Lung (tissue), 12 donors: ENCODE results near the gene CENPO. TPM values are rescaled to one million over a fixed set of nuclear protein-coding genes. Genes with fewer than 3 reads are reported as not detected.

Experiments
- ATAC-seq: fragments of 200-7000 bp; cut with Tn5 transposase; one replicate; pipeline ENCODE4 v1.9.1; 2020; ENCODE audit warnings: moderate number of reproducible peaks; ENCODE audit not compliant: insufficient read depth, low FRiP score
- DNase-seq, 3 donors: peaks; one replicate each; pipeline ENCODE4 v3.0.0-alpha.2; 2013 to 2017
- H3K27ac ChIP-seq, 2 donors: one replicate each; pipeline ENCODE4 v1.5.1; 2013; ENCODE audit warnings: mild to moderate bottlenecking in 2 of 2, moderate library complexity in 2 of 2, control low read depth in 1 of 2, inconsistent platforms in 1 of 2, low read depth in 1 of 2, low read length in 1 of 2
- H3K27me3 ChIP-seq, 3 donors: one replicate each; pipeline ENCODE4 v1.5.1; 2013; ENCODE audit warnings: low read length in 2 of 3; ENCODE audit not compliant: control insufficient read depth in 3 of 3, insufficient read depth in 3 of 3
- H3K36me3 ChIP-seq, 4 donors: one replicate each; pipeline ENCODE4 v1.5.1; 2013; ENCODE audit warnings: low read length in 4 of 4, mild to moderate bottlenecking in 1 of 4, moderate library complexity in 1 of 4; ENCODE audit not compliant: control insufficient read depth in 4 of 4, insufficient read depth in 4 of 4
- H3K4me1 ChIP-seq, 5 donors: one replicate each; pipeline ENCODE4 v1.5.1; 2013; ENCODE audit warnings: low read length in 5 of 5, mild to moderate bottlenecking in 2 of 5, moderate library complexity in 1 of 5; ENCODE audit not compliant: control insufficient read depth in 5 of 5, insufficient read depth in 5 of 5
- H3K4me3 ChIP-seq: one replicate; pipeline ENCODE4 v1.5.1; 2013; ENCODE audit warnings: mild to moderate bottlenecking, control low read depth, moderate library complexity
- H3K9ac ChIP-seq, 2 donors: one replicate each; pipeline ENCODE4 v1.5.1; 2013; ENCODE audit warnings: low read length in 2 of 2, control low read depth in 1 of 2; ENCODE audit not compliant: insufficient read depth in 1 of 2
- H3K9me3 ChIP-seq, 4 donors: one replicate each; pipeline ENCODE4 v1.5.1; 2013; ENCODE audit warnings: low read length in 3 of 4, mild to moderate bottlenecking in 1 of 4, moderate library complexity in 1 of 4; ENCODE audit not compliant: control insufficient read depth in 4 of 4, insufficient read depth in 3 of 4
- WGBS, 2 donors: extraction: QIAGEN DNeasy Blood & Tissue Kit; methylation state at CpG; one replicate each; pipeline ENCODE4 v1.1.7; 2013; 5-methylcytosine and 5-hydroxymethylcytosine counted together
- polyA plus RNA-seq, 2 donors: library from polyadenylated mRNA; stranded (reverse); fragments of 200-250 nt; gene quantifications; one replicate each; pipeline ENCODE4 v1.2.1, GENCODE V29; 2013
- total RNA-seq, 2 donors: library from RNA; depleted of rRNA in 1 of 2; stranded (reverse); fragments of >200 nt in 1 of 2; gene quantifications; one replicate each; pipeline ENCODE4 v1.2.1, GENCODE V29; 2014 to 2021
- TF ChIP-seq, protein P1 (sequence below): IDR thresholded peaks from 2 replicates; pipeline ENCODE4 v1.5.1; 2012; ENCODE audit warnings: mild to moderate bottlenecking; ENCODE audit errors: control extremely low read depth, extremely low read depth
- donor health status: control.
- donor health status: control.
- donor health status: Bipolar disorder and iron deficiency.
- donor health status: healthy.
- donor health status: DM: yes; HTN: yes; CAD: no.

The CENPO gene
- total and polyA plus RNA-seq, 4 donors = 3.5 to 9.6 (median 5.9) TPM

DNA sequence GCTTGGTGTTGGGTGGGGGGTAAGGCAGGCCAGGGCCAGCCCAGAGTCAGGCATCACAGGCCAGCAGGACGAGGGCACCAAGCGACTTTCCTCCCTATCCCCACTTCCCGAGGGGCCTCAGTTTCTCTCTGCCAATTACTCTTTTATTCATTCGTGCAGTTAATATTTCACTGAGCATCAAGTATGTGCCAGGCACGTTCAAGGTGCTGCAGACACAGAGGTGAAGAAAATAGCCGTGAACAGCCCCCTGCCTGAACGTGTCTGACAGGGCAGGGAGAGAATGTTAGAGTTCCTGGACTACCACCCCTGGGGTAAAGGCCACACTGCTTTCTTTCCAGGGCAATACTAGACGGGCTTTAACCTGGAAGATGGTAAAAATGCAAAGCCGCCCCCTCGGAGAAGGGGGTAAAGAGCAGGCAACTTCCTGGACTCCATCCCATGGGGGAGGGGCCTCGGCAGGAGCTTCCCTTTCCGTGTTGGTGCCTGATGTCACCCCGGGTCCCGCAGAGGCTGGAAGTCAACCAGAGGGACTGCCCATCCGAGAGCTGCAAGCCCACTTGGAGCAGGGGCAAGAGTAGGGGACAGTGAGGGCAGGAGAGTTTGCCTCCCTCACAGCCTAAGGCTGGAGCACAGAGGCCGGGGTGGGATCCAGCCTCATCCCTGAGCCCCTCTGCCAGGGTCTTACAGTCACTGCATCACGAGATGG is 47.1 kb downstream of the CENPO start:
- Histone ChIP-seq H3K27me3 (no peaks in the 10 kb centered on the region), H3K27ac (no peak overlapping the region), H3K36me3 (peaks cover 0 to 13% (median 3%) of the 10 kb centered on the region in 4 donors), H3K9ac (no peak overlapping the region), H3K4me1 (peaks cover 0 to 10% (median 0%) of the 10 kb centered on the region in 5 donors), H3K9me3 (no peaks in the 10 kb centered on the region), H3K4me3 (no peak overlapping the region)
- DNase-seq (no peak), ATAC-seq (no peak)
- TF ChIP-seq, protein P1, sequence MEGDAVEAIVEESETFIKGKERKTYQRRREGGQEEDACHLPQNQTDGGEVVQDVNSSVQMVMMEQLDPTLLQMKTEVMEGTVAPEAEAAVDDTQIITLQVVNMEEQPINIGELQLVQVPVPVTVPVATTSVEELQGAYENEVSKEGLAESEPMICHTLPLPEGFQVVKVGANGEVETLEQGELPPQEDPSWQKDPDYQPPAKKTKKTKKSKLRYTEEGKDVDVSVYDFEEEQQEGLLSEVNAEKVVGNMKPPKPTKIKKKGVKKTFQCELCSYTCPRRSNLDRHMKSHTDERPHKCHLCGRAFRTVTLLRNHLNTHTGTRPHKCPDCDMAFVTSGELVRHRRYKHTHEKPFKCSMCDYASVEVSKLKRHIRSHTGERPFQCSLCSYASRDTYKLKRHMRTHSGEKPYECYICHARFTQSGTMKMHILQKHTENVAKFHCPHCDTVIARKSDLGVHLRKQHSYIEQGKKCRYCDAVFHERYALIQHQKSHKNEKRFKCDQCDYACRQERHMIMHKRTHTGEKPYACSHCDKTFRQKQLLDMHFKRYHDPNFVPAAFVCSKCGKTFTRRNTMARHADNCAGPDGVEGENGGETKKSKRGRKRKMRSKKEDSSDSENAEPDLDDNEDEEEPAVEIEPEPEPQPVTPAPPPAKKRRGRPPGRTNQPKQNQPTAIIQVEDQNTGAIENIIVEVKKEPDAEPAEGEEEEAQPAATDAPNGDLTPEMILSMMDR = no peak
- 74 to 84% methylated on average over 17 of the region's 17 CpGs for WGBS, 2 donors

DNA sequence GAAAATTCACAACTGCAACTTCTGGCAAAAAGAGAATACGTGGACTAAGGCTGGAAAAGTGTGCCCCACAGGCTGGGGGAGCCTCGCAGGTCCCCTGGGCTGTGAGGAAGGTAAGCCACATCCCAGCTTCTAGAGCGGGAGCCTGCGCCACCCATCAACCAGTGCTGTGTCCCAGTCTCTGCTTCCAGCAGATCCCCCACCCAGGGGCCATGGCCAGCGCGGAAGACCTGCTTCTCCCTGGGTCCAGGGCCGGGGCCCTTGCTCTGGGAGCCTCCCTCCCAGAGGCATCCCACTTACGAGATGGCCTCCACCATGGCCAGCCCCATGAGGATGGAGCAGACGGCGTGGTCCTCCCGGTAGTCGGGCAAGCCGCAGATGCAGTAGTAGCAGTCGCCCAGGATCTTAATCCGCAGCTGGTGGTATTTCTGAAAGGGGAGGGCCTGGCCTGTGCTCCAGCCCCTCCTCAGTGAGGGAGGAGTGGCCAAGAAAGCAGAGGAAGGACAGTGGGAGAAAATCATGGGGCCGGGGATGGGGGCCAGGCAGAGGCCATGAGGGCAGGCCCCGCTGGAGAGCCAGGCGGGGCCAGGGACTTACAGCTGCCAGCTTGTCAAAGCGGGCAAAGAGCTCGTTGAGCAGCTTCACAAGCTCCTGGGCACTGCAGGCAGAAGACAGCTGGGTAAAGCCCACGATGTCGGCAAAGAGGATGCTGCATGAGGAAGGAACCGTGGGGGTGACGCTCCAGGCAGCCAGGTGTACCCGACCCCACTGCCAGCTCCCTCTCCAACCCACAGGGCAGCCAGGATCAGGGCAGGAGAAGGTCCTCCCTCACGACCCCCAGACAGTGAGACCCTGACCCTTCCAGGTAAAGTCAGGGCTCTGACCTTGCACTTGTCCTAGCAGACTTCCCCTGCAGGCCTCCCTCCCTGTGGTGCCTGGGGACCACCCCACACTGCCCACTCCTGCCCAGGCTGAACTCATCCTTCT is 48.0 kb downstream of the CENPO start:
- Histone ChIP-seq H3K36me3 (peaks cover 0 to 13% (median 2%) of the 10 kb centered on the region in 4 donors), H3K4me1 (peaks cover 0 to 10% (median 0%) of the 10 kb centered on the region in 5 donors), H3K27ac (no peak overlapping the region), H3K9ac (no peak overlapping the region), H3K9me3 (no peaks in the 10 kb centered on the region), H3K27me3 (no peaks in the 10 kb centered on the region), H3K4me3 (no peak overlapping the region)
- DNase-seq (no peak), ATAC-seq (no peak)
- 86 to 89% methylated on average over 26 of the region's 26 CpGs for WGBS, 2 donors
- TF ChIP-seq, protein P1 = no peak

DNA sequence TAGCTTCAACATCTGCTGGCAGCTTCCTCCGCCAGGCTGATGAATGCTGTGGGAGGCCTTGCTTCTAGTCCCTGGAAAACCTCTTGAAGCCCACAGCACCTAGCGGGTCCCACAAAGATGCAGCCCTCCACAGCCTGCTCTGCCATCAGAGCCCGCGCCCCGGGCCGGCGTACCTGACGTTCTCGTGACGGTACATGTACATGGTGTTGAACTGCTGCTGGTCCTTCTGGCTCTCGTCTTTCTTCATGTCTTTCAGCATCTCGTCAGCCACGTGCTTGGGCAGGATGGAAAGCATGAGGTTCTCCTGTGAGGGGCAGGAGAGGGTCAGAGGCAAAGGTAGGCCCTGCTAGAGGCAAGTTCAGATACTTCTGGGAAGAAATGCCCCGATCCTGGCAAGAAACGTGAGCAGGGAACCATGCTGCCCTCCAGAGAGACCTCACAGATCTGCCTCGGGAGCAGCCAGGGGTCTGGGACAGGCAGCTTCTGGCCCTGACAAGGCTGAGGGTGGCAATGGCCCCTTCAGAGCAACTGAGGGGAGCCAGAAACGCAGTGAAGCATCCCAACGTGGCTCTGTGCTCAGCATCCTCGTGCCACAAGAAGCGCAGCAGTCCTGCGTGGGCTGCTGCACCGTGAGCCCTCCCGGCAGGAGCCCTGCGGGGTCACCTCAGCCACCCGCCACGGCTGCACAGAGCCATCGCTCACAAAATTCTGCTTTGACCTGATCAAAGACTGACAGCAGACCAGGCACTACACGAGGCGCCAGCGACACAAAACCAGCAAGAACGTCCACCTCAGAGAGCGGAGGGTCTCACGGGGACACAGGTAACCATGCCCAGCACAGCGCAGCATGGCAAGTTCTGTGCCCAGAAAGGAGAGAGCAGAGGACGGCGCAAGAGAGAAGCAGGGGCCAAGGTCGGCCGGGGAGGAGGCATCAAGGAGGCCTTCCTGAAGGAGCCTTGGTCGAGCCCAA is 49.1 kb downstream of the CENPO start:
- Histone ChIP-seq H3K27ac (no peak overlapping the region), H3K4me3 (no peak overlapping the region), H3K9me3 (no peaks in the 10 kb centered on the region), H3K36me3 (peaks cover 0 to 10% (median under 1%) of the 10 kb centered on the region in 4 donors), H3K4me1 (peaks cover 0 to 10% (median 0%) of the 10 kb centered on the region in 5 donors), H3K9ac (no peak overlapping the region), H3K27me3 (no peaks in the 10 kb centered on the region)
- WGBS, 2 donors = 96% methylated on average over 39 of the region's 39 CpGs
- no peak for ATAC-seq
- DNase-seq = no peak
- TF ChIP-seq, protein P1 = no peak
